Limb (tissue), 2 donors: ENCODE results near the gene DIDO1.

Experiments
- DNase-seq, 2 donors: peaks; one replicate each; pipeline ENCODE4 v3.0.0-alpha.2; 2016; ENCODE audit errors: extremely low spot score in 2 of 2

The DIDO1 gene

GRCh38 chr20:62896526-62896925 lies 29.8 kb downstream of the DIDO1 start:
- DNase-seq = no peak

DNA sequence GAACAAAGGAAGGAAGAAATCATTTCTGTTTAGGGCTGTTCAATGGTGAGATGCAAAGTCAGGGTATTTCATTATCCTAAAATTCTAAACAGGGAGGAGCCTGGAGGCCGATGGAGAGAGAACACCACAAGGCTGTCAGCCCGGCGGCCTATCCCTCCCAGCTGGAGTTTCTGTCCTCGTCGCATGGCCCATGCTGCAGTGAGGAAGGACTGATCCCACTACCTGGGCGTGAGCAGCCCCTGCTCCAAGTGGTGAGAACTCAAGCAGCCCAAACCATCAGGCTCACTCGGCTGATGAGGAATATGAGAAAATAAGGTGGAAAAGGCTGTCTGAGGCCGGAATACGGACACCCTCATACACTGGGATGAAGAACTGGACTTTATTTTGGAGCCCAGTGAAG lies 30.8 kb downstream of the DIDO1 start:
- no peak for DNase-seq

GRCh38 chr20:62894261-62894660 lies 32.0 kb downstream of the DIDO1 start:
- no peak for DNase-seq

DNA sequence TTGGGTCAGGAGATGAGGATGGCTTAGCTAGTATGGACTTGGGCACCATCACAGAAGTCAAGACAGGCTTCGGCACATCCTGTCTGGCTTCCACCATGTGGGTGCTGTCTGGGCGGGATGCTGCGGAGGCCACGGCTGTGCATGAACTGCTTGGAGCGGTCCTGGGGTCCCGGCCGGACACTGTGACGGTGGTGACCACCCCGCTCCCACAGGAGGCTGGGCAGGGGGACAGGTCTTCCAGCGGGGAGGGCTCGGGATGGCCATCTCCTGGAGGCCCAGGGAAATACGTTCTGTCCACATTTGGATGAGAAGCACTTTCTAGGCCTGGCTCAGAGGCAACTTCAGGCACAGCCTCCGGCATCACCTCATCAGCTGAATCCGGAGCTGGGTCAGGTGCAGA lies 32.6 kb downstream of the DIDO1 start:
- no peak for DNase-seq

GRCh38 chr20:62892348-62893304 lies 33.7 kb downstream of the DIDO1 start:
- no peak for DNase-seq

- no peak for DNase-seq
Measured at GRCh38 chr20:62891111-62891510, 35.2 kb downstream of the DIDO1 start.

GRCh38 chr20:62890444-62890843 lies 35.9 kb downstream of the DIDO1 start:
- no peak for DNase-seq

GRCh38 chr20:62889871-62890270 lies 36.4 kb downstream of the DIDO1 start:
- no peak for DNase-seq

DNA sequence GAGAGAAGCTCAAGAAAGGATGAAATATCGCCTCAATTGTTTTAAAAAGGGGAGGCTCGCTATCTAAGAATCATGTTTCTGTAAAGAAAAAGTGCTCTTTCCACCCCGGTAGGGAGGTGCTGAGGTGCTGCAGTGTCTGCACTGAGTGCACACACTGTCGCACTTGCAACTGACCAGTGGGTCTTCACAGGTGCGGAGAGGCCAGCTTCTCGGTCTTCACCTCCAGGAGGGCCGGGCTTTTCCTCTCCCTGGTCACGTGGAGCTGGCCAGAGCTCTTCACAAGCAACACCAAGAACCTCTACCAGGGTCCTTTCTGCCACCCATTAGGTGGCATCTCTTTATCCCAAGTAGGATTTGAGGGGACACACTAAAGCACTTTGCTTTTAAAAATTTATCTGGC lies 36.9 kb downstream of the DIDO1 start:
- no peak for DNase-seq

- no peak for DNase-seq
Measured at GRCh38 chr20:62888910-62889309, 37.4 kb downstream of the DIDO1 start.

DNA sequence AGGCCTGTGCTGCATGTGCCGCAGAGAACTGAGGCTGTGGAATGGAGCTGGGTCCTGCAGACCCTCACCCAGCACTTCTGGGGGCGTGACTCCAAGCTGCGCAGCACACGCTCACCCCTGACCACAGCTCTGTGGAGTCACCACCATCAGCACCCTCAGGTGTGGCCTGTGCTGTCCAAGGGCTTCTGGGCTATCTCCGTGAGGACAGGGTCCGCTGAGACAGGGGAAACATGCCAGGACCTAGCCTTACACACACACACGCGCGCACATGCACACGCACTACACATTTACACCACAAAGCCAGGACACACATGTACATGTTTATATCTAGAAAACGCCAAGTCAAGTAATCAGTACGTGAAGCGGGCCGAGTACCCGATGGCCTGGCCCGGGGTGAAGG lies 37.9 kb downstream of the DIDO1 start:
- no peak for DNase-seq

DNA sequence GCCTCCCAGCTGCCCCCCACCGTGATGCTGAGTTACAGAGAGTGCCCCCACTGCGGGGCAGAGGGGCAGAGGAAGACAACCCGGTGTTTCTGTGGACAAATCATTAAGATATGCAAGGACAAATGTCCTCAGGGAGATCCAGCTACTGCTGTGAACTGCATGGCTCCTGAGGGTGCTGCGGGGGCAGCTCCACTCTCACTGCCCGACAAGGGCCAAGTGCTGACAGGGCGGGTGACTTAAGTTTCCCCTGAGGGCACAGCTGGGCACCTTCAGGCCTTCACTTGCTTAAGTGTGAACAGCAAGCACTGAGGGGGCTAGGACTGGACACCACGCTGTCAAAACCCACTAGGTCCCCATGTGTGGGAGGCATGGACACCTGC lies 38.5 kb downstream of the DIDO1 start:
- DNase-seq = no peak

GRCh38 chr20:62887152-62887859 lies 39.0 kb downstream of the DIDO1 start:
- DNase-seq = no peak

- DNase-seq = no peak
Measured at GRCh38 chr20:62886709-62887058, 39.6 kb downstream of the DIDO1 start.

GRCh38 chr20:62885896-62886708 lies 40.2 kb downstream of the DIDO1 start:
- DNase-seq = no peak

DNA sequence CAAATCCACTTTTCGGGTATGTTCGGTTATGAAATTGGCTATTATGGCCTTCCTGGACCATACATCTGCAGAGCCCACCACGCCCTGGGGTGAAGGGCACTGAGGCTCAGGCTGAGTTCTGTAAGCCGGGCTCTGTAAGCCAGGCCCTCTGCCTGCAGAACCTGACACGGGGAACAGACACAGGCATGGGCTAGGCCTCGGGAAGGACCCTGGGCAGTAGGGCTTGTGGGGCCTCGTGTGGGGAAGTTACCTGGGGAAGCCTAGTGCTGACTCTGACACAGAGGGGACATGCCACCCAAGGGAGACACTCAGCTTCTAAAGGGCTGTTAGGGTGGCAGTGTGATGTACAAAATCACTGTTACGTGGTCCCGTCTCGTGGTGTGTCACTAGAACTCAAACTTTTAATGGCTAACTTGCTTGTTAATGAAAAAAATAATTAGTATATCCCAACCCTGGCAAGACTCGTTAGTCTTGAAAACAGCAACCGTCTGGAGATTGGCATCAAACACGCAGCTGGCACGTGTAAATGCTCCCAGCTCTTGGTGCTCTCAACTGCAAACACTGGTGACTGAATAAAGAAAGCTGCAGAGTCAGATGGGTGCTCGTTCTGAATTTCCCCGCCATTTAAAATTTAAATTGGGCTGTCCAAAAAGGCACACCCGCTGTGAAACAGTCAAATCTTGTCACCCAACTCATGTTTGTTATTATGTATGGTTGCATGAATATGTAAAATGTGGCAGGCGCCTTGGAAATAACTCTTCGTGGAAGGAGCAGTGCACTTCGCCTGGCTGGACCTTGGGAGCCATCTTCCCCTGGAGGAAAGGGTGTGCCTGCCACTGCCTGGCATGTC lies 41.0 kb downstream of the DIDO1 start:
- DNase-seq = no peak

GRCh38 chr20:62884556-62884955 lies 41.7 kb downstream of the DIDO1 start:
- DNase-seq = no peak

DNA sequence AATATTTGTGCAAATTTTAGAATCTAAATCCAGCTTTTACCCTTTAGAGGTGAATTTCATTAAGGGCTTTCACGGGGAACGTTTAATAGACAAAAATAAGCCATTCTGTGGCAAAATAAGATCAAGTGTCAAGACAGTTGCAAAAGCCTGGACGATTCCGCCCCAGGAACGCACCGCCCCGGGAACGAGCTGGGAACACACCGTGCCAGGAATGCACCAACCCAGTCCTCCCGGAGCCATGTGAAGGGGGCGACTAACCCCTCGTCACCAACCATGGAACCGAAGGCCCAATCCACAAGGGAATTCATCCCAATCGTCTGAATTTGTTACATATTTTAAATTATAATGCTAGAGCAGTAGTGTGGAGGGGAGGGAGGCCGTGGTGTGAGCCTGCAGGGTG lies 43.9 kb downstream of the DIDO1 start:
- no peak for DNase-seq

DNA sequence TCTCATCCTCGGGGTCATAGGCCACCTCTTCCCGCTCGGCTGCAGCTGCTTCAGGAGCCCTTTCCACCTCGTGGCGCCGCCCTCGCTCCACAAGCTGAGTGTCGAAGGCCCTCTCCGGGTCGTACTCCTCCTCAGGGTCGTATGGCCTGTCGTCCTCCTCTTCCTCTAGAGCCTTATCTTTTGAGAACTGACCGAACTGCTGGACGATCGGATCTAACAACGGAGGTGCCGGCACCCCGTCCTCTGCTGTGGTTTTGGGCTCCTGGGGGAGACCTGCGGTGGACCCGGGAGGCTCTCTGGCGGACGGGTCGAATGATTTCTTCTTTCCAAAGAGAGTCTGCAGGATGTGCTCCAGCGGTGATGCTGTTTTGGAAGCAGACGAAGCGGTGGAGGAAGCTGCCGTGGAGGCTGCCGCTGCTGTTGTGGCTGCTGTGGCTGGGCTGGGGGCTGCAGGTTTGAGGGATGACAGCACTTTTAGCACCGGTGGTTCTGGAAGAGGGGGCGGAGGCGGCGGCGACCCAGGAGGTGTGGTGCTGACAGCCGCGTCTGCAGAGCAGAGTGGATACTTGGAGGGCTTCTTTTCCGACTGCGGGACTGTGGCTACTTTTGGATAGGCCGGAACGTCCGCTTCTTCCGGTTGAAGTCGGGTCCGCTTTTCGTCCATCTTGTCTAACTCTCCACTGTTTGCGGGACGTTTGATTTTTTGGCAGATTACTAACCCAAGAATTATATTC lies 44.5 kb downstream of the DIDO1 start:
- DNase-seq = no peak

DNA sequence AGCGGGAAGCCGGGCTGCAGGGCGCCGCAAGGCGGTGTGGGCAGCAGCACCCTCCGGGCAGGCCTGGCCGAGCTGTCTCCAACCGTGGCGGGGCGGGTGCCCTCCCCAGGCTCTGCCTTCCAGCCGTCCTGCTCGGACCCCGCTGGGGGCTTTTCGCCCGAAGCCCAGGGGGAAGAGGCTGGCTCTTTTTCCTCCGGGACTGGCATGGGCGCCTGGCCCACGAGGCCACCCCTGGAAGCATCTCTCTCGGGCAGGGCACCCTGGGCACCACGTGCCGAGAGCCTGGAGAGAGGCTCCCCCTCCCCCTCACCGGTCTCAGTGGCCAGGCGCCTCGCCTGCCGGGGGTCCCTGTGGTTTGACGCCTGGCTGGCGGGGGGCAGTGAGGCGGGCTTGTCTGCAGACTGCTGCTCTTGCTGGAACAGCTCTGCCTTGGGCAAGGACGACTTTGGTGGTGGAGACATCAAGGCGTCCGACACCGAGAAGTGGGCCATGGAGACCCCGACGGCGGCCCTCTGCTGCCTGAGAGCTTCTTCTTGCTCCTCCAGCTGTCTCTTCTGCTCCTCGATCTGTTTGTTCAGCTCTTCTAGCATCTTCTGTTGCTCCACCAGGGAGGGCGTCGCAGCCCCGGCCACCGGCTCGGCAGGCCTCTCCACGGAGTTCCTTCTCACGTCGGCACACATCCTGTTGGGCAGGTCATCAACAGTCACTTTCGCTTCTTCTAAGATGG lies 45.2 kb downstream of the DIDO1 start:
- DNase-seq = no peak
